ENCODE results near the gene LSP1. TPM values are rescaled to one million over a fixed set of nuclear protein-coding genes. Genes with fewer than 3 reads are reported as not detected.

The LSP1 gene
- total and polyA plus RNA-seq, 2 of the 13 experiments (the other 11 are each of a cell fraction or from before 2014, with no cell fraction given) = 0.59 to 1.00 TPM

GRCh38 chr11:1847006-1847735 is 5.7 kb upstream of the LSP1 start:
- Histone ChIP-seq H3K79me2 (ENCODE audit: insufficient read depth, low read length) (no peaks in the 10 kb centered on the region), H3K9me3 (ENCODE audit: low read length) (no peaks in the 10 kb centered on the region), H3K4me1 (ENCODE audit: insufficient read depth, low read length) (peaks cover 38% of the 10 kb centered on the region), H3K9ac (ENCODE audit: insufficient read depth, low read depth, low read length) (no peak overlapping the region), H3K27ac (ENCODE audit: extremely low read length, insufficient read depth, low read length) (no peak overlapping the region), H3K4me2 (ENCODE audit: low read depth, low read length) (no peak overlapping the region), H3K4me3 (replicated peaks in 1 of 3; ENCODE audit: insufficient read depth in 1 of 3, low read depth in 2 of 3, low read length in 3 of 3) (no peak overlapping the region), H2AFZ (ENCODE audit: low read length) (no peak overlapping the region), H4K20me1 (ENCODE audit: insufficient read depth, low read length) (no peaks in the 10 kb centered on the region), H3K27me3 (ENCODE audit: control insufficient read depth in 1 of 2, insufficient read depth in 2 of 2, low read length in 2 of 2) (peaks cover 23 to 67% of the 10 kb centered on the region in 2 experiments), H3K36me3 (replicated peaks in 1 of 2; ENCODE audit: control insufficient read depth in 1 of 2, insufficient read depth in 2 of 2, low read length in 2 of 2) (no peaks in the 10 kb centered on the region)
- in situ Hi-C loops (cut with HindIII; ENCODE audit: extremely low pct_ligation_motif_present, low pct_unique_long_range_greater_than_20kb) = no loop called here
- BruUV-seq (replicated peaks) = no TSS peak
- no peak for TF ChIP-seq ZNF331 (CRISPR knock-in tag; IDR thresholded peaks at IDR 0.05)
- TF ChIP-seq KLF15 (CRISPR knock-in tag; IDR thresholded peaks at IDR 0.05; ENCODE audit: borderline replicate concordance) = no peak
- no peak for TF ChIP-seq BCL3 (CRISPR knock-in tag; IDR thresholded peaks at IDR 0.05)
- peak; percentile 51; the same call in 1 of the 2 replicates for TF ChIP-seq ZBTB38 (CRISPR knock-in tag; IDR thresholded peaks at IDR 0.05)
- TF ChIP-seq DNMT1 (CRISPR knock-in tag; IDR thresholded peaks at IDR 0.05) = no peak
- no peak for TF ChIP-seq ZNF256 (CRISPR knock-in tag; conservative IDR thresholded peaks at IDR 0.05)
- FAIRE-seq (no peak), ATAC-seq (no peak), DNase-seq (ENCODE audit: low spot score) (no peak)
- 75% methylated on average over 31 of the region's 34 CpGs for WGBS (ENCODE audit: low lambda C conversion rate)
- ChIA-PET CTCF (ENCODE audit: low intra/inter-chr PET ratio, low total read pairs) (no interaction called here), POLR2A (no interaction called here)
- intact Hi-C loops (cut with micrococcal nuclease; ENCODE audit: unreplicated experiment) = no loop called here

All from HepG2 (cell line).